ENCODE measurements around the gene KCNC3. TPM values are rescaled to one million over a fixed set of nuclear protein-coding genes. Genes with fewer than 3 reads are reported as not detected.

KCNC3 gene
- total and polyA plus RNA-seq, 2 of the 13 experiments (the other 11 are each of a cell fraction or from before 2014, with no cell fraction given) = 0.29 to 1.7 TPM

GRCh38 chr19:50329146-50329925 is at the start of gene KCNC3 (continued):
- TF ChIP-seq RAD21 (CRISPR knock-in tag; IDR thresholded peaks at IDR 0.05) (no peak), PLRG1 (conservative IDR thresholded peaks at IDR 0.05) (no peak), SAFB2 (CRISPR knock-in tag; IDR thresholded peaks at IDR 0.05; ENCODE audit: borderline replicate concordance, low read depth) (peak; percentile 71; the same call in 1 of the 2 replicates), BORCS8-MEF2B (CRISPR knock-in tag; IDR thresholded peaks at IDR 0.05) (peak; percentile 54), RFX5 (IDR thresholded peaks at IDR 0.05; ENCODE audit: low read depth, low read length) (no peak), RXRA (CRISPR knock-in tag; IDR thresholded peaks at IDR 0.05) (no peak), FUBP1 (CRISPR knock-in tag; IDR thresholded peaks at IDR 0.05; ENCODE audit: borderline replicate concordance) (no peak), PCBP2 (optimal IDR thresholded peaks at IDR 0.05; ENCODE audit: low read depth, low read length, poor library complexity, severe bottlenecking) (no peak), CCAR2 (optimal IDR thresholded peaks at IDR 0.05; ENCODE audit: low read depth, low read length) (no peak), ZNF275 (CRISPR knock-in tag; IDR thresholded peaks at IDR 0.05; ENCODE audit: borderline replicate concordance) (no peak), SKI (IDR thresholded peaks at IDR 0.05; ENCODE audit: partially characterized antibody) (no peak), ZEB1 (IDR thresholded peaks at IDR 0.05; ENCODE audit: insufficient replicate concordance, low read depth) (peak; percentile 34), ZHX1 (CRISPR knock-in tag; IDR thresholded peaks at IDR 0.05; ENCODE audit: low read depth) (no peak), MLX (CRISPR knock-in tag; IDR thresholded peaks at IDR 0.05) (no peak), RFXANK (CRISPR knock-in tag; IDR thresholded peaks at IDR 0.05) (no peak), ZNF615 (CRISPR knock-in tag; IDR thresholded peaks at IDR 0.05; ENCODE audit: borderline replicate concordance) (no peak), ZFP36L1 (CRISPR knock-in tag; IDR thresholded peaks at IDR 0.05) (peak; percentile 28; the same call in 1 of the 2 replicates), ZNF512 (CRISPR knock-in tag; IDR thresholded peaks at IDR 0.05) (no peak), ZFX (CRISPR knock-in tag; IDR thresholded peaks at IDR 0.05; ENCODE audit: low read depth) (peak; percentile 86), PBX3 (CRISPR knock-in tag; IDR thresholded peaks at IDR 0.05; ENCODE audit: borderline replicate concordance) (no peak)

All from HepG2 (cell line).